CD1c-positive myeloid dendritic cell (primary cell): ENCODE results near the gene GSTA3.
"Not testable (repeated sequence)": the region's sequence is repeated elsewhere in the genome, so short reads cannot be mapped to it uniquely, and the experiment has no call there.

Source experiments
- DNase-seq: peaks from one replicate; pipeline ENCODE4 v3.0.0-alpha.2; 2016; ENCODE audit errors: extremely low spot score

Gene GSTA3

GRCh38 chr6:52868240-52868639, 41.3 kb downstream of the GSTA3 start:
- no peak for DNase-seq

- DNase-seq: not testable (repeated sequence)
These were observed 48.3 kb downstream of the GSTA3 start for GRCh38 chr6:52861151-52861550.

- no peak for DNase-seq
These were observed 51.1 kb downstream of the GSTA3 start for GRCh38 chr6:52858416-52858815.

- DNase-seq: not testable (repeated sequence)
These were observed 53.4 kb downstream of the GSTA3 start for GRCh38 chr6:52856137-52856536.

GRCh38 chr6:52849137-52849536, 60.4 kb downstream of the GSTA3 start:
- DNase-seq: no peak
